NCI-H1092 treated with DMSO at 0.1 percent for 48 hours (cell line): Measurements from ENCODE around the gene SLC9A4.

ENCODE experiments used
- DNase-seq: peaks from one replicate; lab custom pipeline; 2025; lab: John Stamatoyannopoulos, UW

SLC9A4 gene

GRCh38 chr2:102502576-102502975, 29.6 kb downstream of the SLC9A4 start:
- no peak for DNase-seq

- DNase-seq, result no peak
These were observed 31.8 kb downstream of the SLC9A4 start for GRCh38 chr2:102504833-102505232.

- DNase-seq, result no peak
These were observed 32.3 kb downstream of the SLC9A4 start for GRCh38 chr2:102505290-102505689.

GRCh38 chr2:102506743-102507142, 33.7 kb downstream of the SLC9A4 start:
- DNase-seq, result no peak

- DNase-seq, result no peak
These were observed 35.8 kb downstream of the SLC9A4 start for GRCh38 chr2:102508863-102509262.

- no peak for DNase-seq
These were observed 36.7 kb downstream of the SLC9A4 start for GRCh38 chr2:102509749-102510148.

GRCh38 chr2:102510791-102511575, 38.0 kb downstream of the SLC9A4 start:
- no peak for DNase-seq

GRCh38 chr2:102512161-102512560, 39.1 kb downstream of the SLC9A4 start:
- DNase-seq, result no peak

GRCh38 chr2:102513355-102513939, 40.4 kb downstream of the SLC9A4 start:
- no peak for DNase-seq

- no peak for DNase-seq
These were observed 41.2 kb downstream of the SLC9A4 start for GRCh38 chr2:102514061-102514785.

GRCh38 chr2:102515851-102516250, 42.8 kb downstream of the SLC9A4 start:
- no peak for DNase-seq

- no peak for DNase-seq
These were observed 45.1 kb downstream of the SLC9A4 start for GRCh38 chr2:102518170-102518569.

GRCh38 chr2:102520009-102520408, 47.0 kb downstream of the SLC9A4 start:
- DNase-seq, result peak; percentile 3

GRCh38 chr2:102520801-102521200, 47.8 kb downstream of the SLC9A4 start:
- no peak for DNase-seq

- DNase-seq, result no peak
These were observed 49.1 kb downstream of the SLC9A4 start for GRCh38 chr2:102522162-102522561.

- no peak for DNase-seq
These were observed 49.9 kb downstream of the SLC9A4 start for GRCh38 chr2:102522890-102523289.

- no peak for DNase-seq
These were observed 50.6 kb downstream of the SLC9A4 start for GRCh38 chr2:102523651-102524050.

- DNase-seq, result no peak
These were observed 54.1 kb downstream of the SLC9A4 start for GRCh38 chr2:102527086-102527485.

- DNase-seq, result no peak
These were observed 65.5 kb downstream of the SLC9A4 start for GRCh38 chr2:102538491-102538890.

GRCh38 chr2:102540882-102541281, 67.9 kb downstream of the SLC9A4 start:
- no peak for DNase-seq

GRCh38 chr2:102544182-102544581, 71.2 kb downstream of the SLC9A4 start:
- no peak for DNase-seq

GRCh38 chr2:102547462-102547861, 74.4 kb downstream of the SLC9A4 start:
- no peak for DNase-seq

GRCh38 chr2:102549027-102549426, 76.0 kb downstream of the SLC9A4 start:
- DNase-seq, result no peak
